ENCODE data around the gene MOK.
A peak's percentile ranks its signal among the peaks of the same experiment; 100 is the strongest.
"Not testable (repeated sequence)": the region's sequence is repeated elsewhere in the genome, so short reads cannot be mapped to it uniquely, and the experiment has no call there.

Gene MOK

GRCh38 chr14:102304611-102305506 is at the start of gene MOK:
TSS of gene MOK (minus strand) at chr14:102305164. CDS start at chr14:102304968, 196 bp downstream.
- DNase-seq: peak; percentile 95

- DNase-seq: no peak
Measured at GRCh38 chr14:102353126-102353619, 48.2 kb upstream of the MOK start.

GRCh38 chr14:102352213-102352612 is 47.2 kb upstream of the MOK start:
- DNase-seq: no peak

GRCh38 chr14:102351593-102351992 is 46.6 kb upstream of the MOK start:
- not testable (repeated sequence) for DNase-seq

- DNase-seq: no peak
Measured at GRCh38 chr14:102351023-102351422, 46.1 kb upstream of the MOK start.

- no peak for DNase-seq
Measured at GRCh38 chr14:102348376-102348775, 43.4 kb upstream of the MOK start.

- DNase-seq: no peak
Measured at GRCh38 chr14:102346645-102347044, 41.7 kb upstream of the MOK start.

- DNase-seq: no peak
Measured at GRCh38 chr14:102345232-102345631, 40.3 kb upstream of the MOK start.

- DNase-seq: no peak
Measured at GRCh38 chr14:102344485-102344884, 39.5 kb upstream of the MOK start.

- no peak for DNase-seq
Measured at GRCh38 chr14:102344084-102344483, 39.1 kb upstream of the MOK start.

- no peak for DNase-seq
Measured at GRCh38 chr14:102342238-102342637, 37.3 kb upstream of the MOK start.

GRCh38 chr14:102341566-102341965 is 36.6 kb upstream of the MOK start:
- DNase-seq: no peak

GRCh38 chr14:102338724-102339123 is 33.8 kb upstream of the MOK start:
- no peak for DNase-seq

GRCh38 chr14:102335163-102335562 is 30.2 kb upstream of the MOK start:
- DNase-seq: no peak

GRCh38 chr14:102333795-102334705 is 29.1 kb upstream of the MOK start:
- DNase-seq: no peak

- no peak for DNase-seq
Measured at GRCh38 chr14:102333390-102333789, 28.4 kb upstream of the MOK start.

- DNase-seq: no peak
Measured at GRCh38 chr14:102330806-102331205, 25.8 kb upstream of the MOK start.

- not testable (repeated sequence) for DNase-seq
Measured at GRCh38 chr14:102329381-102329780, 24.4 kb upstream of the MOK start.

- DNase-seq: no peak
Measured at GRCh38 chr14:102326583-102326982, 21.6 kb upstream of the MOK start.

GRCh38 chr14:102325791-102326345 is 20.9 kb upstream of the MOK start:
- DNase-seq: no peak

GRCh38 chr14:102323102-102323501 is 18.1 kb upstream of the MOK start:
- peak; percentile 64 for DNase-seq

- no peak for DNase-seq
Measured at GRCh38 chr14:102321456-102322422, 16.8 kb upstream of the MOK start.

Measured in DMS53 (cell line).